Skeletal muscle tissue (tissue), 5 donors: Measurements from ENCODE around the gene TEX14. TPM values are rescaled to one million over a fixed set of nuclear protein-coding genes. Genes with fewer than 3 reads are reported as not detected.

Experiments
- H3K27ac ChIP-seq: one replicate; pipeline ENCODE4 v1.7.0; 2013; ENCODE audit warnings: mild to moderate bottlenecking, low read depth, low read length, inconsistent platforms
- H3K27me3 ChIP-seq, 3 donors: one replicate each; pipeline ENCODE4 v1.7.0; 2013; ENCODE audit warnings: low read length in 3 of 3; ENCODE audit not compliant: control insufficient read depth in 3 of 3, insufficient read depth in 3 of 3
- H3K36me3 ChIP-seq, 3 donors: one replicate each; pipeline ENCODE4 v1.7.0; 2013; ENCODE audit warnings: low read length in 3 of 3; ENCODE audit not compliant: control insufficient read depth in 3 of 3, insufficient read depth in 3 of 3
- H3K4me1 ChIP-seq, 3 donors: one replicate each; pipeline ENCODE4 v1.7.0; 2013; ENCODE audit warnings: low read length in 3 of 3, mild to moderate bottlenecking in 3 of 3; ENCODE audit not compliant: control insufficient read depth in 3 of 3, insufficient read depth in 3 of 3
- H3K4me3 ChIP-seq, 3 donors: one replicate each; pipeline ENCODE4 v1.7.0; 2013; ENCODE audit warnings: low read length in 3 of 3
- H3K9ac ChIP-seq, 3 donors: one replicate each; pipeline ENCODE4 v1.7.0; 2013; ENCODE audit warnings: low read length in 3 of 3, mild to moderate bottlenecking in 3 of 3, moderate library complexity in 2 of 3, low read depth in 1 of 3
- H3K9me3 ChIP-seq, 3 donors: one replicate each; pipeline ENCODE4 v1.7.0; 2013; ENCODE audit warnings: low read length in 3 of 3; ENCODE audit not compliant: control insufficient read depth in 3 of 3
- small RNA-seq: library from RNA; depleted of rRNA; stranded (forward); fragments of <200 nt; gene quantifications from one replicate; pipeline ENCODE3, GENCODE V24; 2014
- total RNA-seq: library from RNA; depleted of rRNA; stranded (reverse); fragments of >200 nt; gene quantifications from one replicate; pipeline ENCODE4 v1.2.3, GENCODE V29; 2014
- donor health status: Osteomylitis.

Gene TEX14
- total RNA-seq, 1 donor from 2014 or later = under 0.01 TPM

DNA sequence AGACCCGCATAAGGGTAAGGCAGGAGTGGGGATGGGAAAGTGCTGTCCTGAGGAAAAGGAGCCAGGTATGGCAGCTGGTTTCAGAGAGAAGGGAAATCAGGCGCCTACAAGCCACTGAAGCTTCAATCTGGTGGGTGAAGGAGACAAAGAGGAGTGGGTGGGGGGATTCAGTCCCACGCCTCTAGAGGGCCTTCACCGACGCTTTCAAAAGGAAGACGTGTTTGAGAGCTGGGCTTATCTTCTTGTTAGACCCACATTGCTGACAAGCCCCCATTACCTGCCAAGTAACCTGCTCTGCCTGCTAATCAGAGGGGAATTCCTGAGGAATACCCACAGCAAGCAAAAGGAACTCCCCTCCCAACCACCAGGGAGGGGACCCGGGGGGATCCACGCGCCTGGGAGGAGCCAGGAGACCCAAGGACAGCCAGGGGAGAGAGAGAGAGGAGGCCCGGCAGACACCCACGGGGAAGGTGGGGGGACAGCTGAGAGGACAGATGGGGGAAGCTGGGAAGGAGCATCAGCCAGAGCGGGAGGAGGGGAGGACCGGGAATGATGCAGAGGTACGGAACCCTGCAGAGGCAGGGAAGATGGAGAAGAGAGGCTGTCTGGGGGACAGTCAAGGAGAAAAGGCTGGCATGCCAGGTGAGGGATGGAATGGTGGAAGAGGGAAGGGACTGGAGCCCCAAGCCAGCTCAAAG is 178.4 kb downstream of the TEX14 start:
- H3K4me3 ChIP-seq = peak overlapping the region; percentile 59 to 69 (median 68)
- H3K4me1 ChIP-seq = peaks cover 22 to 33% (median 25%) of the 10 kb centered on the region in 3 donors
- peak overlapping the region; percentile 60 to 80 (median 73) for H3K9ac ChIP-seq
- H3K27ac ChIP-seq = no peak overlapping the region
- peaks cover 36 to 45% (median 38%) of the 10 kb centered on the region in 3 donors for H3K36me3 ChIP-seq
- H3K9me3 ChIP-seq = no peaks in the 10 kb centered on the region
- H3K27me3 ChIP-seq = no peaks in the 10 kb centered on the region

GRCh38 chr17:58510075-58510474 is 181.8 kb downstream of the TEX14 start:
- H3K9me3 ChIP-seq = no peaks in the 10 kb centered on the region
- H3K27me3 ChIP-seq = no peaks in the 10 kb centered on the region
- no peak overlapping the region for H3K4me3 ChIP-seq
- H3K9ac ChIP-seq = no peak overlapping the region
- peaks cover 56 to 68% (median 68%) of the 10 kb centered on the region in 3 donors for H3K36me3 ChIP-seq
- peaks cover 8 to 15% (median 13%) of the 10 kb centered on the region in 3 donors for H3K4me1 ChIP-seq
- no peak overlapping the region for H3K27ac ChIP-seq

GRCh38 chr17:58508341-58509067 is 183.3 kb downstream of the TEX14 start:
- H3K27me3 ChIP-seq = no peaks in the 10 kb centered on the region
- H3K27ac ChIP-seq = no peak overlapping the region
- no peaks in the 10 kb centered on the region for H3K9me3 ChIP-seq
- no peak overlapping the region for H3K9ac ChIP-seq
- peaks cover 68 to 83% (median 83%) of the 10 kb centered on the region in 3 donors for H3K36me3 ChIP-seq
- no peak overlapping the region for H3K4me3 ChIP-seq
- peaks cover 1 to 6% (median 4%) of the 10 kb centered on the region in 3 donors for H3K4me1 ChIP-seq

DNA sequence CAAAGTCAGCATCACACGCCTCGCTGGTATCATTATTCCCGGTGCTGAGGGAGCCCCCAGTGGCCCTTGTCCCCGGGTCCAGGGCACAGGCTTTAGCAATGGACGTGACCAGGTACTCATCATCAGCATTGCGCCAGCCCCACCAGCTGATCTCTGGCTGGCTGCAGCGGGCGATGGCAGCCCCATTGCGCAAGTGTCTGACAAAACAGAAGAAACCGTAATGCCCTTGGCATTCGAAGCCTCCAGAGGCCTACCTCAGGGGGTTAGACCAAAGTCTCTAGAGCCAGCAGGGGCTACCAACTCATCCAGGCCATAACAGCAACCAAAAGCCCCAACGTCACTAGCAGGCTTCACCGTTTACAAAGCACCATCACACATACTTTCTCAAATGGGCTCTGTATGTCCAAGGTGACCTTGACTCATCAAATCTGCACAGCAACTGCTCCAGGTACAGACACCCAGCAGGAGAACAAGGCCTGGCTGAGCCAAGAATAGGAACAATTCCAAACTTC is 184.7 kb downstream of the TEX14 start:
- Histone ChIP-seq H3K36me3 (peaks cover 64 to 88% (median 87%) of the 10 kb centered on the region in 3 donors), H3K27me3 (no peaks in the 10 kb centered on the region), H3K4me3 (no peak overlapping the region), H3K9ac (no peak overlapping the region), H3K27ac (no peak overlapping the region), H3K9me3 (no peaks in the 10 kb centered on the region), H3K4me1 (peaks cover 0 to 2% (median 0%) of the 10 kb centered on the region in 3 donors)

Small RNAs within 50 kb of the gene (small RNA-seq; reads per million reads assigned to genes)
- gene AC011195.1 (not detected), gene RF00012 (not detected), gene RNU1-108P (not detected), gene RNU1-52P (not detected), gene RNU1-85P (0.12 reads per million)

Other genes with a start within 250 kb of the TEX14 start
- gene HSF5, start 203.6 kb downstream of the TEX14 start, total RNA-seq = under 0.01 TPM
- 23.0 TPM for gene MTMR4, start 177.4 kb downstream of the TEX14 start, total RNA-seq
- 26.6 TPM for gene RAD51C, start 557 bp upstream of the TEX14 start, total RNA-seq
- gene PPM1E, start 63.8 kb upstream of the TEX14 start, total RNA-seq = 1.0 TPM